Heart left ventricle (tissue), 16 donors: ENCODE data around the gene ZFP36. TPM values are rescaled to one million over a fixed set of nuclear protein-coding genes. Genes with fewer than 3 reads are reported as not detected.
A peak's percentile ranks its signal among the peaks of the same experiment; 100 is the strongest.

ENCODE experiments used
- ATAC-seq, 4 donors: fragments of 200-7000 bp; cut with Tn5 transposase; one replicate each; pipeline ENCODE4 v1.9.1; 2020 to 2022; ENCODE audit warnings: moderate library complexity in 4 of 4, mild to moderate bottlenecking in 3 of 4, moderate number of reproducible peaks in 1 of 4
- DNase-seq, 5 donors: peaks; one replicate each; pipeline ENCODE4 v3.0.0-alpha.2; 2020
- H3K27ac ChIP-seq, 12 donors: fragments of 200-600 bp; sonication (generic) in 4 of 12; one replicate each; pipeline versions ENCODE4 v1.5.0 to v1.8.0; 2016 to 2022; ENCODE audit warnings: mild to moderate bottlenecking in 2 of 12
- H3K27me3 ChIP-seq, 9 donors: fragments of 200-600 bp; sonication (generic) in 2 of 9; one replicate each; pipeline versions ENCODE4 v1.5.1 to v1.8.0; 2016 to 2022; ENCODE audit warnings: mild to moderate bottlenecking in 3 of 9
- H3K36me3 ChIP-seq, 9 donors: fragments of 200-600 bp; sonication (generic) in 2 of 9; one replicate each; pipeline versions ENCODE4 v1.5.0 to v1.8.0; 2018 to 2022; ENCODE audit warnings: mild to moderate bottlenecking in 2 of 9
- H3K4me1 ChIP-seq, 12 donors: fragments of 200-600 bp; sonication (generic) in 4 of 12; one replicate each; pipeline versions ENCODE4 v1.5.0 to v1.8.0; 2016 to 2022; ENCODE audit warnings: mild to moderate bottlenecking in 3 of 12
- H3K4me3 ChIP-seq, 12 donors: fragments of 200-600 bp; sonication (generic) in 4 of 12; one replicate each; pipeline versions ENCODE4 v1.5.0 to v1.8.0; 2017 to 2022; ENCODE audit warnings: mild to moderate bottlenecking in 9 of 12, moderate library complexity in 4 of 12
- H3K9me3 ChIP-seq, 12 donors: fragments of 200-600 bp; sonication (generic) in 4 of 12; one replicate each; pipeline versions ENCODE4 v1.5.0 to v1.8.0; 2016 to 2022; ENCODE audit warnings: mild to moderate bottlenecking in 1 of 12
- POLR2A ChIP-seq, 2 donors: fragments of 450-650 bp; IDR thresholded peaks; one replicate each; pipeline ENCODE4 v1.6.1; 2017; ENCODE audit warnings: antibody characterized with exemption in 2 of 2, mild to moderate bottlenecking in 2 of 2, moderate library complexity in 2 of 2
- WGBS, 4 donors: extraction: QIAGEN DNeasy Blood & Tissue Kit in 2 of 4; methylation state at CpG; one replicate each; pipeline versions ENCODE4 v1.1.5 to v1.1.7; 2013 to 2018; 5-methylcytosine and 5-hydroxymethylcytosine counted together
- intact Hi-C, 10 donors: fragments of 100-400 bp; cut with DNase I; formaldehyde crosslinking; loops; one replicate each; pipeline versions ENCODE4 v1.11.1 to v1.14.2; 2022
- polyA plus RNA-seq, 2 donors: library from polyadenylated mRNA; stranded (reverse); fragments of 200-250 nt; gene quantifications; one replicate each; pipeline ENCODE4 v1.2.3, GENCODE V29; 2013
- total RNA-seq, 9 donors: library from RNA; depleted of rRNA in 2 of 9; stranded (reverse); fragments of >200 nt in 2 of 9; fragmentation: NEBNext Ultra II Directional in 3 of 9; extraction: Animal tissue kit (Norgen Biotek cat#: 25700) in 3 of 9; gene quantifications; one replicate each; pipeline versions ENCODE4 v1.1.0 to v1.2.4, GENCODE V29; 2016 to 2023
- TF ChIP-seq, protein P1 (sequence below), 12 donors: fragments of 200-600 bp; sonication (generic) in 4 of 12; IDR thresholded peaks; one replicate each; pipeline versions ENCODE4 v1.5.0 to v1.8.0; 2018 to 2022; ENCODE audit warnings: antibody characterized with exemption in 12 of 12, mild to moderate bottlenecking in 5 of 12
- donor health status: ischemic (EF 13 %, LVEDD 7.1; RV severe dilation, severe dysfunction).
- donor health status: healthy with polysubstance abuse.
- donor health status: DM: no; HTN: yes; CAD: no.
- donor health status: DM: no; HTN: no; CAD: no.
- donor health status: ischemic (EF 25% LVEDD 6.9; RV normal size, moderate dysfunction).
- donor health status: ischemic (EF 25% LVEDD 5.7; RV mildly dilated, moderate dysfunction).
- donor health status: healthy.
- donor health status: DM: yes; HTN: yes; CAD: no.
- donor health status: ischemic (EF 35%, LVEDD 5.7; RV mildly dilated, moderate dysfunction).
- donor health status: nonischemic (EF 11% LVEDD 7.7; RV severe dilation, severe dysfunction).
- donor health status: DM: yes; HTN: yes; CAD: no.
- donor health status: PGD.
- donor health status: ischemic (EF 29% LVEDD 5.4; RV normal size, mild dysfunction).
- donor health status: nonischemic (EF 23%, LVEDD 6.1; RV moderate dilation, normal function).

ZFP36 gene
- total and polyA plus RNA-seq, 11 donors = 16.1 to 145 (median 51.1) TPM

DNA sequence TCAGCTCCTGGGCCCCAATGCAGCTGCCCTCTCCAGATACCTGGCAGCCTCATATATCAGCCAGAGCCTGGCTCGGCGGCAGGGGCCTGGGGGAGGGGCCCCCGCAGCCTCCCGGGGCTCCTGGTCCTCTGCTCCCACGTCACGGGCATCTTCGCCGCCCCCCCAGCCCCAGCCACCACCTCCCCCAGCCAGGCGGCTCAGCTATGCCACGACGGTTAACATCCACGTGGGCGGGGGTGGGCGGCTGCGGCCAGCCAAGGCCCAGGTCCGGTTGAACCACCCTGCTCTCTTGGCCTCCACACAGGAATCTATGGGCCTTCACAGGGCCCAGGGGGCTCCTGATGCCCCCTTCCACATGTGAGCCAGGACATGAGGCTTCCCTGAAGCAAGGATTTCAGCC lies 18.3 kb downstream of the ZFP36 start:
- DNase-seq = peak in 1 of 5 donors; percentile 49
- Histone ChIP-seq H3K9me3 (no peaks in the 10 kb centered on the region), H3K27me3 (no peaks in the 10 kb centered on the region), H3K27ac (no peak overlapping the region), H3K36me3 (peaks cover 0 to 50% (median 30%) of the 10 kb centered on the region in 9 donors), H3K4me1 (peaks cover 9 to 21% (median 15%) of the 10 kb centered on the region in 12 donors), H3K4me3 (no peak overlapping the region)
- intact Hi-C loops = no loop called here
- ATAC-seq = no peak
- no peak for TF ChIP-seq POLR2A (IDR thresholded peaks at IDR 0.05)
- TF ChIP-seq, protein P1, sequence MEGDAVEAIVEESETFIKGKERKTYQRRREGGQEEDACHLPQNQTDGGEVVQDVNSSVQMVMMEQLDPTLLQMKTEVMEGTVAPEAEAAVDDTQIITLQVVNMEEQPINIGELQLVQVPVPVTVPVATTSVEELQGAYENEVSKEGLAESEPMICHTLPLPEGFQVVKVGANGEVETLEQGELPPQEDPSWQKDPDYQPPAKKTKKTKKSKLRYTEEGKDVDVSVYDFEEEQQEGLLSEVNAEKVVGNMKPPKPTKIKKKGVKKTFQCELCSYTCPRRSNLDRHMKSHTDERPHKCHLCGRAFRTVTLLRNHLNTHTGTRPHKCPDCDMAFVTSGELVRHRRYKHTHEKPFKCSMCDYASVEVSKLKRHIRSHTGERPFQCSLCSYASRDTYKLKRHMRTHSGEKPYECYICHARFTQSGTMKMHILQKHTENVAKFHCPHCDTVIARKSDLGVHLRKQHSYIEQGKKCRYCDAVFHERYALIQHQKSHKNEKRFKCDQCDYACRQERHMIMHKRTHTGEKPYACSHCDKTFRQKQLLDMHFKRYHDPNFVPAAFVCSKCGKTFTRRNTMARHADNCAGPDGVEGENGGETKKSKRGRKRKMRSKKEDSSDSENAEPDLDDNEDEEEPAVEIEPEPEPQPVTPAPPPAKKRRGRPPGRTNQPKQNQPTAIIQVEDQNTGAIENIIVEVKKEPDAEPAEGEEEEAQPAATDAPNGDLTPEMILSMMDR (IDR thresholded peaks at IDR 0.05) = no peak
- WGBS, 4 donors = 78 to 86% (median 82%) methylated on average over 15 to 16 of the region's 16 CpGs

DNA sequence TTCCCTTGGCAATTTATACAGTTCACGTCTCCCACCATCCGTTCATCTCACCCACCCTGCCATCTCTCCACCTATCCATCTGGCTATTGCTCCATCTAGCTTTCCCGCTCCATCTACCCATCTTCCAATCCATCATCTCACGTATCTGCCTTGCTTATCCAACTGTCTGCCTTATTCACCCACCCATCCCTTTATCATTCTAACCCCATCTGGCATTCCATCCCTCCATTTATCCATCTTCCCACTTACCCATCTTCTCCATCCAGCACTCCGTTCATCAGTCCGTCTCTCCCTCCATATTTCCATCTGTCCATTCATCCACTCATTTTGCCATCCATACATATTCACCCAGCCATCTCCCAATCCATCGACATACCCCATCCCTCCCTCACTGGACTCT lies 19.1 kb downstream of the ZFP36 start:
- ATAC-seq (no peak), DNase-seq (no peak)
- Histone ChIP-seq H3K9me3 (no peaks in the 10 kb centered on the region), H3K4me3 (no peak overlapping the region), H3K27me3 (no peaks in the 10 kb centered on the region), H3K27ac (no peak overlapping the region), H3K36me3 (peaks cover 0 to 42% (median 22%) of the 10 kb centered on the region in 9 donors), H3K4me1 (peaks cover 9 to 22% (median 17%) of the 10 kb centered on the region in 12 donors)
- TF ChIP-seq POLR2A (IDR thresholded peaks at IDR 0.05) = no peak
- TF ChIP-seq, protein P1 (IDR thresholded peaks at IDR 0.05) = no peak
- WGBS, 4 donors = 85 to 95% (median 90%) methylated on average over 7 of the region's 7 CpGs
- intact Hi-C loops = no loop called here

DNA sequence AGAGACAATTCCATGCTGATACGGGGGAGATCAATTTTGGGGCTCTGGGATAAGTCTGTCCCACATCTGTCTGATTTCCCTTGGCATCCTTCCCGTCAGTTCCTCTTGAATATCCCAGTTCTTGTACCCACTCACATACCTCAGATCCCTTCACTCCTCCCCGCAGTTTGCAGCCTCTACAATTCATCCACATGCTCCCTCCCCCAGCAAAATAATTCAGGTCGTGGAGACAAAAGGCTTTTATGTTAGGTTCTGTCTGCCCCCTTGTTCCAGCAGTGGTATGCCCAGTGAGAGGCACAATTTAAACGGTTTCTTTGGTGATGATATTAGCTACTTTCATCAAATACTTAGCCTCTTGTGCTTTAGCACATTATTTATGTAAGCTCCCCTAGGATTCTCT lies 19.5 kb downstream of the ZFP36 start:
- TF ChIP-seq POLR2A (IDR thresholded peaks at IDR 0.05) = no peak
- TF ChIP-seq, protein P1 (IDR thresholded peaks at IDR 0.05) = no peak
- 67 to 77% (median 70%) methylated on average over 5 of the region's 5 CpGs for WGBS, 4 donors
- no peak for ATAC-seq

DNA sequence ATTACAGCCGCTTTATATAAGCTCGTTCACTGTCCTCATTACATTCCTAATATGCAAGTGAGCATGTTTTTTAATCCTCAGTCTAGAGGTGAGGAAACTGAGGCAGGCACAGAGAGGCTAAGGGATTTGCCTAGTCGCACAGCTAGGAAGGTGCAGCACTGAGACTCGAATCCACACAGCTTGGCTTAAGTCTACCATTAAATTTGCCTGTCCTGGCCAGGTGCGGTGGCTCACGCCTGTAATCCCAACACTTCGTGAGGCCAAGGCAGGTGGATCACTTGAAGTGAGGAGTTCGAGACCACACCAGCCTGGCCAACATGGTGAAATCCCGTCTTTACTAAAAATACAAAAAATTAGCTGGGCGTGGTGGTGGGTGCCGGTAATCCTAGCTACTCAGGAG lies 21.1 kb downstream of the ZFP36 start:
- DNase-seq = peak in 1 of 5 donors; percentile 30
- Histone ChIP-seq H3K4me3 (no peak overlapping the region), H3K4me1 (peaks cover 9 to 27% (median 17%) of the 10 kb centered on the region in 12 donors), H3K27ac (peak overlapping the region; percentile 64 to 93 (median 86)), H3K9me3 (no peaks in the 10 kb centered on the region), H3K27me3 (no peaks in the 10 kb centered on the region), H3K36me3 (peaks cover 1 to 34% (median 15%) of the 10 kb centered on the region in 9 donors)
- intact Hi-C loops = no loop called here
- no peak for ATAC-seq
- TF ChIP-seq, protein P1 (IDR thresholded peaks at IDR 0.05) = no peak
- TF ChIP-seq POLR2A (IDR thresholded peaks at IDR 0.05) = no peak
- WGBS, 4 donors = 89 to 94% (median 92%) methylated on average over 9 to 11 of the region's 11 CpGs

More for the DNA sequence above, 19.5 kb downstream of the ZFP36 start:
- H3K36me3 ChIP-seq = peaks cover 0 to 38% (median 20%) of the 10 kb centered on the region in 9 donors
- intact Hi-C loops = no loop called here
- no peak overlapping the region for H3K27ac ChIP-seq
- no peak overlapping the region for H3K4me3 ChIP-seq
- no peaks in the 10 kb centered on the region for H3K27me3 ChIP-seq
- no peaks in the 10 kb centered on the region for H3K9me3 ChIP-seq
- H3K4me1 ChIP-seq = peaks cover 9 to 24% (median 17%) of the 10 kb centered on the region in 12 donors
- DNase-seq = no peak
